Skeletal muscle cell (primary cell): ENCODE measurements around the gene OPCML.

ENCODE experiments used
- DNase-seq: peaks from one replicate; pipeline ENCODE4 v3.0.0-alpha.2; 2010; ENCODE audit warnings: low read depth
- H3K4me3 ChIP-seq: 2 replicates; pipeline ENCODE4 v1.5.1; 2011; ENCODE audit warnings: low read depth, mild to moderate bottlenecking, control low read depth, low read length, moderate library complexity

The OPCML gene

DNA sequence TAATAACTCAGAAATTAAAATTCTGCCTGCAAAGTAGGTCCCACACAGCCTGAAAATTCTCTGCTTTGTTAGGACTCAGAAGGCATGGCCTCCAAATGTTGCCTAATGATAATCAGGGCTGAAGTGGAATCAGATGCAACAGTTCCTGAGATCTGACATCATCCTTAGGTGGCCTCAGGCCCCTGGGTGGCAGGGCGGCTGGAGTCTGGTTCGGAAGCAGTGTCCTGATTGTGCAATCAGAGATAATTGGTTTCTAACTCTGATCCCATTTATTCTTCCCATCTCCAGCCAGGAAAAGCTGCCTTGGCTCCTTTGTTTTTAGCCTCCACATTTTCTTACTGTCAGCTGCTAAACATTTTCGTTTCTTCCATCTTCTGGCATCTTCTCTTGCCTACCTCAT is 399.3 kb downstream of the OPCML start:
- no peak for DNase-seq
- no peak overlapping the region for H3K4me3 ChIP-seq

DNA sequence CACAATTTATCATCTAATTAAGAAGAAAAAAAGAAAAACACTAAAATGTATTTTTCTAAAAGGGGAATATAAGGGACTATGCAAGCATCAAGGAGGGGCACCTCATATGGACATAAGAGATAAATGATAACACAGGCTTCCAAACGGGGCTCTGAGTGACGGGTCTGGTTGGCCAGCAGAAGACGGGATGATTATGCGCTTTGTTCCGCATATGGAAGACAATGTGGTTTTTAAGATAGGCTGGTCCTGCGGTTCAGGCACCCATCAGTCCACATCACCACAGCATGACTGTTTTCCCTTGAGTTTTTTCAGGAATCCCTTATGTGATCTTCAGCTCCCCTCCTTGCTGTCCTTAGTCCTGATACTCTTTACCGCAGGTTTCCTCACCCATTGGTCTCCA is 404.6 kb downstream of the OPCML start:
- H3K4me3 ChIP-seq = no peak overlapping the region
- no peak for DNase-seq

DNA sequence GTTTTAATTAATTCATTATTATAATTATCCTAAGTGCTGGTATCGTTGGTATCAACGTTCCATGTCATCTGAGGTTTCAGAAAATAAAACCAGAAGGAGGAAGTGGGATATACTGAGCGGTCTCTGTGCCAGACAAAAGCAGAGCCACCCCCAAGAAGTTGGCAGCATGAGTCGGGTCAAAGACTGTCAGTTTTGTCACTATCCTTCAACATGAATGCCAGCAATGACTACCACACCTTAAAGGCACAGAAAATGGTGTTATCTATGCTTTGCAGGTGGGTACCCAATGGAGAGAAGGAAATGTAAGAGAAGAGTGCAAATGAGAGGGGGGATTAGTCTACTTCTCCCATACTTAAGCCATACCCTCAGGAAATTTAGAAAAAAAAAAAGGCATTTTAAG is 408.5 kb downstream of the OPCML start:
- DNase-seq = no peak
- no peak overlapping the region for H3K4me3 ChIP-seq

DNA sequence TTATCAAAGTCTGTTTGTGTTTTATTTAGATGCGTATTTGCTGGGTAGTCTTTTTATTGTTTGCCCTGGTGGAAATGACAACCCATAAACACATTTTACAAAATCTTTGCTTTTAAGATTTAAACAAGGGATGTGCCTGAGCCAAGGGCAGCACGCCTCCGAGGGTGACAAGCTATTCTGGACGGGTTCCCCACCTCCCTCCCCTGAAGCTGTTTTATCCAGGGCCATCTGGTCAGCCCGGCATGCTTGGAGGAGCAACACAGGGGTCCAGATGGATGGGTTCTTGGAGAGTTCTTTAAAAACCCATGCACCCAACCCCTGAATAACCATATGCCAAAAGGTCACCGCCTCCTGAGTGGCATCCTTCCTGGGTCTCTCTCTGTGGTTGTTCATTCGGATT is 408.9 kb downstream of the OPCML start:
- no peak for DNase-seq
- H3K4me3 ChIP-seq = no peak overlapping the region

DNA sequence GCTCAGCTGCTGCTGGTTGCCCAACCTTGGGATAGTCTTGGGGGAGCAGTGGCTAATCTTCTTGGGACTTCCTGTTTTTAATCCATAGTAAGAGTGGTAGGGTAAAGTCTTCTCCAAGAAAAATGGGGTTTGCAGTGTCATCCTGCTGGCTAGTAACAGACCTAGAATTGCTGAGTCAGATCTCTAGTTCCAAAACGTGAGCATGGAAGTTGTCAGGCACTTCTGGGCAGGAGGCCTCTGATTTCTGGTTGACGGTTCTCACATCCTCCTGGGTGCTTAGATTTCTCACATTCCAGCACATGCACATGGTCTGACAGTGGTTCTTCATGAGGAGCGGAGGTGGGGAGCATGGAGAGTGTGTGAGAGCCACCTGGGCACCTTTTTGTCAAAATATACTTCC is 410.0 kb downstream of the OPCML start:
- no peak for DNase-seq
- H3K4me3 ChIP-seq = no peak overlapping the region

DNA sequence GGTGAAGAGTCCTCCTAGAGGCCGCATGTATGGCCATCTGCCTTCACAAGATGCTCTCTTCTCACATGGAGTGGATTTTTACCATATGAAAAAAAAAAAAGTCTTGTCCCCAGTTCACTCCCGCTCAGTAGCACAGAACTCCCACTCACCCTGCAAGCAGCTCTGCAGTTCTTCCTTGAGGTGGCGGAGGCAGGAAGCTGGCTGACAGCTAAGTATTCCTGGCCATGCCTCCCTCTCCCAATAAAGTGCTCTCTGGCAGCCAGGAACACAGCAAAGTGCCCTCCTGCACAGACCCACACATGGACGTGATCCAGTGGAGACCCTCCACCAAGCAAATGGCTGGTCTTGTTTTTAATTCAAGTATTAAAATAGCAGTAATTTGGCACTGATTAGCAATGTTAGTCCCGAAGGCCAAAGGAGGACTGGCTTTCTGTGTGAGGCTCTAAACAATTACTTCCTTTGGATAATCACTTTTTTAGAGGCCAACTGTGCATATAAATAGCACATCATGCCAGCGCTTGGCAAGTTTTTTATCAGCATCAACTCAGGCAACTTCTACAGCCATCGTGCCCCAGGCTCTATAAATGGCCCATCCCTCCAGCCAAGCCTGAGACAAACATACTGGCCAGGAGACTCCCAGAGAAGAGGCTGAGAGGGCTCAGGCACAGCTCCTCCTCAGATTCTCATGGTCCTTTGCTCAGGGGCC is 413.6 kb downstream of the OPCML start:
- DNase-seq = no peak
- no peak overlapping the region for H3K4me3 ChIP-seq

DNA sequence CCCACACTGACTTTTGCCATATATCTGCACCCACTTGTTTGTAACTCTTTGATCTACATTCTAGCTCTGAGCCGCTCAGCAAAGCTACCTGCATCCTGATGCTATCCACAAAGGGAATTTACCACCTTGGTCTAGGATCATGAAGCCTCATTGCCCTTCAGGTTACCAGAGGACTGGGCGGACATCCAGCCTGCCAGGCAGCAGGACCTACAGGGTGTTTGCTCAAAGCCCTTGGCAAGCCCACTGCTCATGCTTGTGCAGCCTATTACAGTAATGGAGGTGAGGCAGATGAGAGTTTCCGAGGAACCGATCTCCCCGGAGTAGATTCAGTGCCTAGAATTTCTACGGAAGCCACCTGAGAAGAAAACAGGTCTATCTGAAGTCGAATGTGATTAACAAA is 417.2 kb downstream of the OPCML start:
- DNase-seq = no peak
- no peak overlapping the region for H3K4me3 ChIP-seq

DNA sequence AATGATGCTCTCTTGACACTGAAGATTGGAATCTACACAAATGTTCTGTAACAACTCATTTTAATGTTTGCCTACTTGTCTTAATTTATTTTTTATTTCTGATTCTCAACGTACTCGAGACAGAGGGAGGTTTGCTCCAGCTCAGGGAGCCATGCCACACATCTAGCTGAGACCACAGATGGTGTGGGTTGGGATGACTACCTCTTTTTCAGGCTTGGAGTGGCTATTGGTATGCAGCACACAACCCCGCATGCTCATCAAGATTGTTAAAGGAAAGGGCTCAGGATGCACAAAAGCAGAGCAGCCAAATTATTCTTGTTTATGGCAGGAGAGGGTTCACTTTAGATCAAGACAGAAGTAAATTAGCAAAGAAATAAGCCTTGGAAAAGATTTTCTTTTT is 424.5 kb downstream of the OPCML start:
- H3K4me3 ChIP-seq = no peak overlapping the region

DNA sequence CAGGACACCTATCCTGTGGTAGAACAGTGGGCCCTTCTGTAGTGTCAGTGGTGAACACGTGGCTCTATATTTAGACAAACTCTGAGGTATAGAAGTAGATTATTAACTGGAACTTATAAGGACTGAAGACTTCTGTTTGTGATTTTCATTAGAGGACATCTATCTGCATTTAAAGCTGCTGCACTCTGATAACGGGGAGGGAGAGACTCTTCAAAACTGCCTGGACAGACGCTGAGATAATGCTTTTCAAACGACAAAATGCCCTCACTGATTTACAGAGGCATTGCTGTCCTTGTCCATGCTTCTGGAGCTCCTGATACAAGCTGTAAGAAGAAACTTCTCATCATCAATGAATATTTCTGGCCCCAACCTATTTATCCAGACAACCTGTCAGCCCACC is 425.2 kb downstream of the OPCML start:
- DNase-seq = no peak
- H3K4me3 ChIP-seq = no peak overlapping the region

More for the DNA sequence above, 424.5 kb downstream of the OPCML start:
- DNase-seq = no peak

DNA sequence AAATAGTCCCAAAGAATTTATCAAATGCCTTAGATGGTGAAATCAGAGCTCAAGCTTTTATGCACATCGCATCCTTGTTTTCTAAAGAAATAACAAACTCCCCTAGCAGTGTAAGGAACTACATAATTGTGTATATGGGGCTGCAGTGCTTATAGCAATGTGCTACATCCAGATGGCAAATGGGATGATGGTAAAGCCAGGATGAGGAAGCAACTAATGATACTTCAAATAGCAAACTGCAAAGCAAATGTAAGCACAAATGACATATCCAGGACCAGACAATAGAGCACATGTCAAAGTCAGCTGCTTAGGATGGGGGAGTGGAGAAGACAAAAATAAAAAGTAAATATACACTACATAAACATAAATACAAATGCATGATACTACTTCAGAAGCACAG is 425.9 kb downstream of the OPCML start:
- DNase-seq = no peak
- H3K4me3 ChIP-seq = no peak overlapping the region

DNA sequence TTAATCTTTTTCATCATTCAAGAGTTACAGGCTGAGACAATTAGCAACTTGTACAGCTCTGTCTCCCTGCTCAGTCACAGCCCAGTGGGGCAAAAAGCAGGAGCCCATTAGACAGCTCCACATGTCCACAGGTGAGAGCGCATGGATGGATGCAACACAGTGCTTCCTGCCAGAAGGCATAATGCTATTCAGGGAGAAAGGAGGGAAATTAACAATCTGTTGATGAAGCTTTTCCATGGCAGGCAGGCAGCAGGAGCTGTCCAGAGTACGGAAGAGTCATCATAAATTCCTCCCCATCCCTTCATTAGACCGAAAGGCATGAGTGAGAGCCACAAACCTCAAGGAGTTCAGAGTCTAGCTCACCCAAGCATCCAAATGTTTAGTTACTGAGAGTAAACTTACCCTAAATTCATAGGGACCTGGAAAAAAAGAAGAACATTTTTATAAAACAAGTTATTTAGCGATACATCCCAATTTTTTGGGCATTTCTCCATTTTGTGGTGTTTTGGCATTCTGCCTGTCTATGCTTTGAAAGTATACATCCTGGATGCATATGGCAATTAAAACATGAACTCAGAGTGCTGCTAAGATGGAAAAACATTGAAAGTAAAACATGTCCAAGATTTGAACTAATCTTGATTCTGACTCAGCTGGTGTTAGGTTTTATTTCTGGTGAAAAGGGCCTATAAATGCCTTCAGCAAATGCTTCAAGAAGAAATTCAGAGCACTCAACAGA is 428.1 kb downstream of the OPCML start:
- H3K4me3 ChIP-seq = no peak overlapping the region
- no peak for DNase-seq

DNA sequence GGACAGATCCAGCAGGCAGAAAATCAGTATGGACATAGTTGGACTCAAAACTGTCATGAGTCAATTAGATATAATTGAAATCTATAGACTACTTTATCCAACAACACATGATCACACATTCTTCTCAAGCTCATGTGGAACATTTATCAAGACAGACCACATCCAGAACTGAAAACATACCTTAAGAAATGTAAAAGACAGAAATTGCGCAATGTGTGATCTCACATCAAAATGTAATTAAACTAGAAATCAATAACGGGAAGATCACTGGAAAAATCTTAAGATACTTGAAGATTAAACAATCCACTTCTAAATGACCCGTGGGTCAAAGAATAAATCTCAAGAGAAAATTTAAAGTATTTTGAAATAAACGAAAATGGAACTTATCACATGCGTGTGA is 435.3 kb downstream of the OPCML start:
- no peak overlapping the region for H3K4me3 ChIP-seq

DNA sequence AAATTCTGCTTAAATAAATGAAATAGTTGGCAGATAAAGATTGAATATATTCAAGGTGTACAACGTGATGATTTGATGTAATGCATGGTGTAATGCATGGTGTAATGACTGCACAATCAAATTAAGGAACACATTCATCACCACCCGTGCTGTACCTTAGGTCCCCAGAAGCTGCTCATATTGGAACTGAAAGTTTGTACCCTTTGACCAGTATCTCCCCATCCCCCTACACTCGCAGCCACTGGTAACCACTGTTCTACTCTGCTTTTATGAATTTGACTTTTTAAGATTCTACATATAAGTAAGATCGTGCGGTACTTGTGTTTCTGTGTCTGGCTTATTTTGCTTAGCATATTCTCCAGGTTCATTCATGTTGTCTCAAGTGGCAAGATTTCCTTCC is 445.8 kb downstream of the OPCML start:
- no peak for DNase-seq
- H3K4me3 ChIP-seq = no peak overlapping the region

More for the DNA sequence above, 435.3 kb downstream of the OPCML start:
- no peak for DNase-seq

DNA sequence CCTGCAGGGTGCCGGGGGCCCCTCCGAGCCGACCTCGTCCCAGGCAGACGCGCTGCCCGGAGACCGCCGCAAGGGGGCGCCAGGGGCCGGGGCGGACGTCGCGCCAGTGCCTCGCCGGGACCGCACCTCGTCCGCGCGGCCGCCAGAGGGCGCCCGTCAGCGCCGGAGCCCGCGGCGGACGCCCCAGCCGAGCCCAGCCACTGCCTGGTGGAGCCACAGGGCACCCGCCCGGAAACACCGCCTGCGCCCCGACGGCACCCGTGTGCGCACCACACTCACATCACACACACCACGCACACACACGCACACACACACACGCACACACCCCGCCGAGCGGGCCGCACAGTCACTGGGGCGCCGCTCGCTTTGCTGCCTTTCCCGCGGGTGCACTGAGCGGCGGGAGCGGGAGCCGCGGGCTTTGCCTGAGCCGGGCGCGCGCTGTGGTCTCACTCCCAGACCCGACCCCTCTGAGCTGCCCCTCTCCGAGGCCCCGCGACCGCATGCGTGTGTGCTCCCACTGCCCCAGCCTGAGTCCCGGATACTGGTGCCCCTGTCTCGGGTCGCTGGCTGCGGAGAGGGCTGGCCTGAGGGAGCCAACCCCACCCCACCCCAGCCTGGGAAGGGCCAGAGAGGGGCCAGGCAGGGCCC is 449.3 kb downstream of the OPCML start:
- peak overlapping the region; percentile 46 for H3K4me3 ChIP-seq
- no peak for DNase-seq

DNA sequence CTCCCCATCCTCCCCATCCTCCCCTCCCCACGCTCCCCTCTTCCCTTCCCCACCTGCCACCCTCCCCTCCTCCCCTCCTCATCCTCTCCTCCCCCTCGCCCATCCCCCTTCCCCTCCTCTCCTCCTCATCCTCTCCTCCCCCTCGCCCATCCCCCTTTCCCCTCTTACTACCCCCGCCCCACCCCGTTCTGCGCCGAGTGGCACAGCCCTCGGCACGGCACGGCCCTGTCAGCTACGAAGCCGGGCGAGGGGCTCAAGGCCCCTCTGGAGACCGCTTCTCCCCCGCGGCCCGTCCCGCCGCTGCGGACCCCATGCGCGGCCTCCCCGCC is 449.9 kb downstream of the OPCML start:
- DNase-seq = no peak
- H3K4me3 ChIP-seq = peak overlapping the region; percentile 18

DNA sequence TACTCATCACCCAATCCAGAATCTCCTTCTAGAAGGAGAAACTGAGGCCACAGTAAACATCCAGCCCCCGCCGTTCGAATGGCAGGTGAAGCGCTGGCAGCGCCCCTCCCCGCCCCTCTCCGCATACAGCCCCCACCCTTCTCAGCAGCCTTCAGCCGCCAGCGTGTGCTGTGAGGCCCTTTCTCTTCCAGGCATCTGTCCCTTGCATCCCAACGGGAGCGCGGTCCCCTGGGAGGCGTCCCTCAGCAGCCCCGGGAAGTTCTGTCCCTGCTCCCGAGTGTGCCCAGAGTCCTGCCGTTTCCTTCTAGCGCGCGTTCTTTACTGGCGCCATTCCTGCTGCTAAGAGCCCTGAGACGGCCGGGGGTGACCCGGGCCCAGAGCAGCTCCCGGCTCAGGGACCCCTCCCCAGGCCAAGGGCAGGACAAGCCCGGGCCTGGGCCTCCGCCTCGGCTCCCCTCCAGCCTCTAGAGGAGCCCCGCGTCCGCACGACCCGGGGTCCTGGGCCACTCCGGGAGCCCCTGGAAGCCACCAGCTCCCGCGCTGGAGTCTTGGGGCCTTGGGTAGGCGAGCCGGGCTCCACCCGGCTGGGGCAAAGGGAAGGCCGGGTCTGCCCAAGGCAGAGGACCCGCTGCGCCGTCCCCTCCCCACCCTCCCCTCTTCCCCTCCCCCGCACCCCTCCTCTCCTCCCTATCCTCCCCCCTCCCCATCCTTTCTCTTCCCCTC is 450.4 kb downstream of the OPCML start:
- no peak overlapping the region for H3K4me3 ChIP-seq
- no peak for DNase-seq

DNA sequence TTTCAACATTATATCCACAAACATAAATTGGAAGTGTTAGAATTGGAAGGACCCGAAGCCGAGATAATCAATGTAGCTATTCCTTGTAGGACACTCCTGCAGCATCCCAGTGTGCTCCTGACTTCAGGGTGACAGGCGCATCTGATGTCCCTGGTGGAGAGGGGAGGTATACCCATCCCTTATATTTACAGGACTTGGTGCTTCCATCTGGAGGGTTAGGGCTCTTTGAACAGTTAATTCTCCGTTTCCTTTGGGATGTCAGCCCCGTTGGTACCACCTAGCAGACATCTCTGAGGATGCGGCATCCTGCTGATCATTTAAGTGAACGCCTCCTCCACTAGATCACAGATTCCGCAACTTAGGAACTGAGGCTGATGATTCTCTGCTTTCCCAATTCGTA is 451.3 kb downstream of the OPCML start:
- no peak for DNase-seq
- H3K4me3 ChIP-seq = no peak overlapping the region

DNA sequence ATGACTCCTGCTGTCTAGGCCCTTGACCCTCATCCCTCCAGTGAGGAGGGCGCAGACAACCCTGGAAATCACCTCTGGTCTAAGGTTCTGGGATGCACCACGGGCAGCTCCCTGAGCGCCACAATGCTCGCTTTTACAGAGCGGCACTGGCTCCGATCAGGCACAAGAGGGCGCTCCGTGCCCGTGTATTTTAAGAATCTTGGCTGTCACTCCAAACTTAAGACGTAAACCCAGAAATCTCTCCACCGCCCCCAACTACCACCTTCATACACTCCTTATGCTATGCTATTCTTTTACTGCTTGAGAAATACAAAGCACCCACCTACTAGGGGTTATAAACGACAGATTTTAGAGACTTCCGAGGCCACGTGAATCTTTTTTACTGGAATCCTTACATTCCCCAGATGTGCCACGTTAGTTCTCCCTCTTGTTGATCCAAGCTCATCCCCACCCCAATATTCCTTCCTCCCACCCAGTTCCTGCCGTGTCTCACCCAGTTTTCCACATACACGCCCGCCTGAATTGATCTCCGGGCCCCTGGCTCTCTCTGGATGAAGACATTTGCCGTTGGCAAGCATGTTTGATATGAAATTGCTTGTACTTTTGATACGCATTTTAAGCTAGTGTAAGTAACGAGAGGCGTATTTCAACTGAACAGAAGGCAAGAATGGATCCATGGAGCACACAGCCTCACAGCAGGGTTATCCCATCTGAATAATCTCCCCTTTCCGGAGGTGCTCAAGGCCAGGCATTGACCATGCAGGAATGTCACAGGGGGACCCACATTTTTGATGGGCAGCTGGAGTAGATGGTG is 453.5 kb downstream of the OPCML start:
- H3K4me3 ChIP-seq = no peak overlapping the region
- DNase-seq = no peak

DNA sequence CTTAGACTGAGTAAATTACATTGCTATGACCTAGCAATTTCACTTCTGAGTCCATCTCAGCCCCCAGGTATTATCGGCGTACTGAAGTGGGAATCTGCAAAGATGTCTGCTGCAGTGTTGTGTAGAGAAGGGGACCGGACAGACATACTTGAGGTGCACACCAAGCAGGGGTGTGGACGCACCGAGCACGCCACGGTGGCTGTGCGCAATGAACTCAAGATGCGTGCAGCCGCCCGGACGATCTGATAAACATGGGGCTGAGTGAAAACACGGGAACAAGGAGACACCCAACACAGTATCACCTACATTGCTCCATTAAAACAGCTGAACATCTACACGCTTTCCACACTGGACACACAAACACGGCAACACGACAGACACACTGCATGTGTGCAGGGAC is 454.3 kb downstream of the OPCML start:
- no peak overlapping the region for H3K4me3 ChIP-seq
- DNase-seq = no peak

DNA sequence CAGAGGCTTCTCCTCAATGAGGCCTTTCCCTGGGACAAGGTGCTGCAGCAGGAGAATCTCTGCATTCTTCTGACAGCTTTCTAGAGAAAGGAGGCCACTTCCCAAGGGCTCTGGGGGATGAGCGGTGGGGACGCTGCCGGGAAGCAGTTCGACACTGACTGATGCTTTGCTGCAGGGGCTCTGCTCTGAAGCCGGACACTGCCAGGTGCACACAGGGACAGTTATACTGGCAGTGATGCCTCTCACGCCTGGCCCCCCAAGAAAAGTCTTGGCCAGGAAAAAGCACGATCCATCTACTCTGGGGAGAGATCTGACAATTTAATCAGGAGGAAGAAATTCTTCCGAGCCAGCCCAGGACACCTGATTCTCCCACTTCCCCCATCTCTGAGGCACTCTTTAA is 456.9 kb downstream of the OPCML start:
- H3K4me3 ChIP-seq = no peak overlapping the region
- DNase-seq = no peak
